ENCODE data around the gene SEPTIN1. TPM values are rescaled to one million over a fixed set of nuclear protein-coding genes. Genes with fewer than 3 reads are reported as not detected.
A peak's percentile ranks its signal among the peaks of the same experiment; 100 is the strongest.

The SEPTIN1 gene
- total RNA-seq, 1 donor from 2014 or later: 0.47 TPM

GRCh38 chr16:30377050-30377811, 5.1 kb downstream of the SEPTIN1 start:
- no peak for DNase-seq (ENCODE audit: extremely low read depth, low read depth, low spot score)

GRCh38 chr16:30376461-30376902, 5.9 kb downstream of the SEPTIN1 start:
- DNase-seq (ENCODE audit: extremely low read depth, low read depth, low spot score): no peak

- DNase-seq (ENCODE audit: extremely low read depth, low read depth, low spot score): no peak
Observed at GRCh38 chr16:30375864-30376263, 6.5 kb downstream of the SEPTIN1 start.

GRCh38 chr16:30374538-30374937, 7.8 kb downstream of the SEPTIN1 start, which contains the start of gene MYL11:
Gene MYL11 (plus strand): TSS chr16:30374802. CDS start chr16:30374858, 56 bp downstream.
- DNase-seq (ENCODE audit: extremely low read depth, low read depth, low spot score): no peak

GRCh38 chr16:30372725-30373124, 9.6 kb downstream of the SEPTIN1 start:
- DNase-seq (ENCODE audit: extremely low read depth, low read depth, low spot score): no peak

- DNase-seq (ENCODE audit: extremely low read depth, low read depth, low spot score): no peak
Observed at GRCh38 chr16:30372038-30372712, 10.2 kb downstream of the SEPTIN1 start.

GRCh38 chr16:30371248-30371816, 11.0 kb downstream of the SEPTIN1 start:
- no peak for DNase-seq (ENCODE audit: extremely low read depth, low read depth, low spot score)

GRCh38 chr16:30370456-30371247, 11.7 kb downstream of the SEPTIN1 start, which contains the start of gene TBC1D10B:
Gene TBC1D10B (minus strand): TSS chr16:30370494. CDS start chr16:30370183, 311 bp downstream.
- peak; percentile 100 for DNase-seq (ENCODE audit: extremely low read depth, low read depth, low spot score)

- no peak for DNase-seq (ENCODE audit: extremely low read depth, low read depth, low spot score)
Observed at GRCh38 chr16:30369938-30370455, 12.4 kb downstream of the SEPTIN1 start.

GRCh38 chr16:30369091-30369937, 13.0 kb downstream of the SEPTIN1 start:
- DNase-seq (ENCODE audit: extremely low read depth, low read depth, low spot score): no peak

GRCh38 chr16:30368792-30369090, 13.6 kb downstream of the SEPTIN1 start:
- DNase-seq (ENCODE audit: extremely low read depth, low read depth, low spot score): no peak

- DNase-seq (ENCODE audit: extremely low read depth, low read depth, low spot score): no peak
Observed at GRCh38 chr16:30368122-30368791, 14.1 kb downstream of the SEPTIN1 start.

GRCh38 chr16:30367349-30368009, 14.9 kb downstream of the SEPTIN1 start:
- no peak for DNase-seq (ENCODE audit: extremely low read depth, low read depth, low spot score)

- DNase-seq (ENCODE audit: extremely low read depth, low read depth, low spot score): no peak
Observed at GRCh38 chr16:30366511-30366910, 15.8 kb downstream of the SEPTIN1 start.

- no peak for DNase-seq (ENCODE audit: extremely low read depth, low read depth, low spot score)
Observed at GRCh38 chr16:30365200-30365599, 17.2 kb downstream of the SEPTIN1 start.

GRCh38 chr16:30361180-30361579, 21.2 kb downstream of the SEPTIN1 start:
- no peak for DNase-seq (ENCODE audit: extremely low read depth, low read depth, low spot score)

- DNase-seq (ENCODE audit: extremely low read depth, low read depth, low spot score): no peak
Observed at GRCh38 chr16:30359871-30360170, 22.5 kb downstream of the SEPTIN1 start.

GRCh38 chr16:30358990-30359870, 23.1 kb downstream of the SEPTIN1 start:
- DNase-seq (ENCODE audit: extremely low read depth, low read depth, low spot score): no peak
